ENCODE results near the gene DPT. TPM values are rescaled to one million over a fixed set of nuclear protein-coding genes. Genes with fewer than 3 reads are reported as not detected.

The DPT gene
- polyA plus RNA-seq, 1 of the 3 experiments (the other 2 are of a cell fraction) = 0.05 TPM

DNA sequence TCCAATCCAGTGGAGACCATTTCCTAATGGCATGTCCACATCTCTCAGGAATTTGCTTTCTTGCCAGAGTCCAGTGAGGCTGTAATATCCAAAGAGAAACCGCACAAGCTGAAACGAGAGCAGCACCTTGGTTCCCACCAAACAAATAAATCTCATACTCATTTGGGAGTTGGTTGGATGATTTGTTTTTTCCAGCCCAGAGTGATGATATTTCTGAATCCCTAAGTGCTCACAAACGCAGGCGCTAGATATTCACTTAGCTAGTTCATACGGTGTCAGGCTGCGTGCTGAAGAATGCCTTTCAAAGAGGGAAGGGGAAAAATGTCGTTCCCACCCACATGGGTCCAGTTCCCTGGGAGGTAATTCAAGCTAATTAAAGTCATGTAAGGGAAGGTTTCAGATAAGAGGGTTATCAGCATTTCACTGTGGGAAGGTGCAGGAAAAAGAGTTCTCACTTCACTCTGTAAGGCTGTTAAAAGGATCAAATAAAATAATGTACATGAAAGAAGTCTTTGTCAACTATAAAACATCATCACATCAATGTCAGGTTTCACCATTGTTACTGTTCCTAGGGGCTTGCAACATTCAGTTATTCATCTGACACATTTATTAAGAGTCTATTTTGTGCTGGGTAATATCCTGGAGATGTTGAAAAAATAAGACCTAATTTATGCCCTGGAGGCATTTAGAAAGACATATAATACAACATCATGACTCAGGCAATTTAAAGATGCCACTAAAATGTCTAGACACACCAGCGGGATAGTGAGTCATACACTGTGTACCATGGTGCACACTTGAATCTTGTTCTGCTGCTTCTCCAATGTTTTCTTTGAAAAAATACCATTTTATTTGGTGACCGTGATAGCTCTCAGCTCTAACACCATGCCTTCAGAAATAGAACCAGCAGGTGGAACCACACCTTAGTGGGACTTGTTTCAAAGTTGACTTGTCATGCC lies 19.3 kb downstream of the DPT start (continued):
- TF ChIP-seq, protein P1, sequence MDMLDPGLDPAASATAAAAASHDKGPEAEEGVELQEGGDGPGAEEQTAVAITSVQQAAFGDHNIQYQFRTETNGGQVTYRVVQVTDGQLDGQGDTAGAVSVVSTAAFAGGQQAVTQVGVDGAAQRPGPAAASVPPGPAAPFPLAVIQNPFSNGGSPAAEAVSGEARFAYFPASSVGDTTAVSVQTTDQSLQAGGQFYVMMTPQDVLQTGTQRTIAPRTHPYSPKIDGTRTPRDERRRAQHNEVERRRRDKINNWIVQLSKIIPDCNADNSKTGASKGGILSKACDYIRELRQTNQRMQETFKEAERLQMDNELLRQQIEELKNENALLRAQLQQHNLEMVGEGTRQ (IDR thresholded peaks at IDR 0.05; ENCODE audit: borderline replicate concordance, low read depth, low read length) = no peak
- no peak for TF ChIP-seq RCOR1 (IDR thresholded peaks at IDR 0.05; ENCODE audit: low read length)
- TF ChIP-seq, protein P2, sequence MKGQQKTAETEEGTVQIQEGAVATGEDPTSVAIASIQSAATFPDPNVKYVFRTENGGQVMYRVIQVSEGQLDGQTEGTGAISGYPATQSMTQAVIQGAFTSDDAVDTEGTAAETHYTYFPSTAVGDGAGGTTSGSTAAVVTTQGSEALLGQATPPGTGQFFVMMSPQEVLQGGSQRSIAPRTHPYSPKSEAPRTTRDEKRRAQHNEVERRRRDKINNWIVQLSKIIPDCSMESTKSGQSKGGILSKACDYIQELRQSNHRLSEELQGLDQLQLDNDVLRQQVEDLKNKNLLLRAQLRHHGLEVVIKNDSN (IDR thresholded peaks at IDR 0.05; ENCODE audit: borderline replicate concordance, low read depth) = no peak; the same call in 1 of the 2 replicates
- peak; percentile 53; the same call in 1 of the 2 replicates for TF ChIP-seq RXRA (IDR thresholded peaks at IDR 0.05; ENCODE audit: borderline replicate concordance, low read depth)
- TF ChIP-seq MEF2A (IDR thresholded peaks at IDR 0.05; ENCODE audit: borderline replicate concordance, low read depth) = peak; percentile 42; the same call in 1 of the 2 replicates
- TF ChIP-seq, protein P3, sequence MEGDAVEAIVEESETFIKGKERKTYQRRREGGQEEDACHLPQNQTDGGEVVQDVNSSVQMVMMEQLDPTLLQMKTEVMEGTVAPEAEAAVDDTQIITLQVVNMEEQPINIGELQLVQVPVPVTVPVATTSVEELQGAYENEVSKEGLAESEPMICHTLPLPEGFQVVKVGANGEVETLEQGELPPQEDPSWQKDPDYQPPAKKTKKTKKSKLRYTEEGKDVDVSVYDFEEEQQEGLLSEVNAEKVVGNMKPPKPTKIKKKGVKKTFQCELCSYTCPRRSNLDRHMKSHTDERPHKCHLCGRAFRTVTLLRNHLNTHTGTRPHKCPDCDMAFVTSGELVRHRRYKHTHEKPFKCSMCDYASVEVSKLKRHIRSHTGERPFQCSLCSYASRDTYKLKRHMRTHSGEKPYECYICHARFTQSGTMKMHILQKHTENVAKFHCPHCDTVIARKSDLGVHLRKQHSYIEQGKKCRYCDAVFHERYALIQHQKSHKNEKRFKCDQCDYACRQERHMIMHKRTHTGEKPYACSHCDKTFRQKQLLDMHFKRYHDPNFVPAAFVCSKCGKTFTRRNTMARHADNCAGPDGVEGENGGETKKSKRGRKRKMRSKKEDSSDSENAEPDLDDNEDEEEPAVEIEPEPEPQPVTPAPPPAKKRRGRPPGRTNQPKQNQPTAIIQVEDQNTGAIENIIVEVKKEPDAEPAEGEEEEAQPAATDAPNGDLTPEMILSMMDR (IDR thresholded peaks at IDR 0.05) = no peak
- TF ChIP-seq JUND (IDR thresholded peaks at IDR 0.05) = peak; percentile 97
- no peak for TF ChIP-seq NRF1 (IDR thresholded peaks at IDR 0.05; ENCODE audit: low read depth, low read length)
- TF ChIP-seq SIN3A (IDR thresholded peaks at IDR 0.05; ENCODE audit: borderline replicate concordance, low read depth, low read length) = no peak
- TF ChIP-seq ELF1 (IDR thresholded peaks at IDR 0.05) = no peak

DNA sequence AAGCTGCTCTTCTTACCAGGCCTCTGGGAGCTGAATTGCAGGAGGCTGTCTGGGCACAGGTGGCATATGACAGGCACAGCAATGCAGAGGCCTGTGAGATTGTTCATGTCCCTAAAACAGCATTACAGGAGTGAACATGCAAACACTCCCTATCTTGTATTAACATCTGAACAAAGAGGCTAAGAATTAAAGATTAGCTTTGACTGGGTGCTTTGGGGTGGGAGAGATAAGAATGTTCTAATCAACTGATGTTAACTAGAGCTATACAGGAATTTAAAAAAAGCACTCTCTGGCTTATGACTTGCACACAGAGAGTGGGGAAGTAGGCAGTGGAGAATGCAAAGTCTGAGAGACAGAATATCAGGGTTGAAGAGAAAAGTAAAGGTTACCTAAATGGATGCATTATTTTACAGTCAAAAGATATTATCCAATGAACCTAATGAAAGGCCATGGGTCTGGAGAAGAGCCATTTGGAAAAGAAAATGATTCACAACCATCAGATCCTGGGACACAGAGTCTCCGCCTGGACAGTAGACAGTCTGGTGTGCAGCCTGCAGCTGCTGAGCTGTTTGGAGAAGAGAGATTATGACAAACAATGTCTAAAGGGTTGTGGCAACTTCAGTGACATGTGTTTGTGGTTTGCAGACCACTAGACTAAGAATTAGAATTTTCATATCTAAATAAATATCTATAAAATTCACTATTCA lies 20.2 kb downstream of the DPT start:
- POLR2A ChIA-PET = interaction anchor here (0.6 kb wide), 1 partner anchor 95 kb away, joined by 5 read pairs; no protein-coding TSS in a partner anchor
- Histone ChIP-seq H2AFZ (ENCODE audit: low read depth) (0 out of 2 replicates have a peak overlapping the region, but pooled peaks have one; percentile 12), H3K79me2 (ENCODE audit: insufficient read depth) (no peaks in the 10 kb centered on the region), H4K20me1 (ENCODE audit: insufficient read depth) (no peaks in the 10 kb centered on the region), H3K9me2 (no peaks in the 10 kb centered on the region), H3K9me3 (no peaks in the 10 kb centered on the region), H3K4me1 (ENCODE audit: control insufficient read depth in 1 of 2, insufficient read depth in 2 of 2, low read depth in 1 of 2, low read length in 1 of 2) (peaks cover 7 to 31% of the 10 kb centered on the region in 2 experiments), H3K27ac (ENCODE audit: low read depth in 2 of 2, low read length in 1 of 2) (peak overlapping the region; percentile 99), H3K27me3 (ENCODE audit: insufficient read depth) (no peaks in the 10 kb centered on the region), H3K36me3 (replicated peaks in 1 of 2; ENCODE audit: control insufficient read depth in 1 of 2, insufficient read depth in 2 of 2, low read length in 1 of 2) (no peaks in the 10 kb centered on the region), H3K4me3 (ENCODE audit: low read depth in 2 of 2, low read length in 1 of 2) (peak overlapping the region; percentile 8 to 40; a peak in 2 of 4 replicates), H3K4me2 (peak overlapping the region; percentile 72), H3F3A (replicated peaks; ENCODE audit: insufficient read depth) (peaks cover 26% of the 10 kb centered on the region), H3K9ac (peak overlapping the region; percentile 78; the same call in 1 of the 2 replicates)
- CTCF ChIA-PET = interaction anchor here (0.7 to 1.1 kb wide), 3 partner anchors 13 to 639 kb away, joined by 3 to 4 read pairs (median 3); no protein-coding TSS in a partner anchor
- WGBS (ENCODE audit: low lambda C conversion rate) = 16% methylated on average over 1 of the region's 1 CpG
- peak; percentile 36 for DNase-seq
- TF ChIP-seq CHD2 (IDR thresholded peaks at IDR 0.05; ENCODE audit: low read length, partially characterized antibody) = no peak
- TF ChIP-seq, protein P3 (IDR thresholded peaks at IDR 0.05) = no peak
- no peak; the same call in 1 of the 2 replicates for TF ChIP-seq MEF2A (IDR thresholded peaks at IDR 0.05; ENCODE audit: borderline replicate concordance, low read depth)
- peak; percentile 72; the same call in 1 of the 2 replicates for TF ChIP-seq FOXM1 (IDR thresholded peaks at IDR 0.05; ENCODE audit: low read depth)
- TF ChIP-seq, protein P4, sequence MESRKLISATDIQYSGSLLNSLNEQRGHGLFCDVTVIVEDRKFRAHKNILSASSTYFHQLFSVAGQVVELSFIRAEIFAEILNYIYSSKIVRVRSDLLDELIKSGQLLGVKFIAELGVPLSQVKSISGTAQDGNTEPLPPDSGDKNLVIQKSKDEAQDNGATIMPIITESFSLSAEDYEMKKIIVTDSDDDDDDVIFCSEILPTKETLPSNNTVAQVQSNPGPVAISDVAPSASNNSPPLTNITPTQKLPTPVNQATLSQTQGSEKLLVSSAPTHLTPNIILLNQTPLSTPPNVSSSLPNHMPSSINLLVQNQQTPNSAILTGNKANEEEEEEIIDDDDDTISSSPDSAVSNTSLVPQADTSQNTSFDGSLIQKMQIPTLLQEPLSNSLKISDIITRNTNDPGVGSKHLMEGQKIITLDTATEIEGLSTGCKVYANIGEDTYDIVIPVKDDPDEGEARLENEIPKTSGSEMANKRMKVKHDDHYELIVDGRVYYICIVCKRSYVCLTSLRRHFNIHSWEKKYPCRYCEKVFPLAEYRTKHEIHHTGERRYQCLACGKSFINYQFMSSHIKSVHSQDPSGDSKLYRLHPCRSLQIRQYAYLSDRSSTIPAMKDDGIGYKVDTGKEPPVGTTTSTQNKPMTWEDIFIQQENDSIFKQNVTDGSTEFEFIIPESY (IDR thresholded peaks at IDR 0.05; ENCODE audit: borderline replicate concordance, low read depth) = peak; percentile 65
- TF ChIP-seq TEAD4 (IDR thresholded peaks at IDR 0.05; ENCODE audit: borderline replicate concordance, insufficient read depth) = no peak; the same call in 1 of the 2 replicates
- TF ChIP-seq RCOR1 (IDR thresholded peaks at IDR 0.05; ENCODE audit: low read length) = 0 out of 2 replicates have a peak, but pooled peaks have one; percentile 8
- TF ChIP-seq JUND (IDR thresholded peaks at IDR 0.05) = peak; percentile 70
- peak; percentile 9 to 85; a peak in 3 of 4 replicates for TF ChIP-seq EP300 (IDR thresholded peaks at IDR 0.05; ENCODE audit: borderline replicate concordance in 1 of 2, low read depth in 1 of 2, low read length in 1 of 2)
- TF ChIP-seq ELF1 (IDR thresholded peaks at IDR 0.05) = no peak
- no peak; the same call in none of the 2 replicates for TF ChIP-seq RAD21 (IDR thresholded peaks at IDR 0.05; ENCODE audit: low read length)

Data from SK-N-SH (cell line).